DMS153 (cell line): Measurements from ENCODE around the gene RASD2.
"Not testable (repeated sequence)": the region's sequence is repeated elsewhere in the genome, so short reads cannot be mapped to it uniquely, and the experiment has no call there.

ENCODE experiments used
- DNase-seq: peaks from one replicate; lab custom pipeline; 2025; lab: John Stamatoyannopoulos, UW

Gene RASD2, protein sequence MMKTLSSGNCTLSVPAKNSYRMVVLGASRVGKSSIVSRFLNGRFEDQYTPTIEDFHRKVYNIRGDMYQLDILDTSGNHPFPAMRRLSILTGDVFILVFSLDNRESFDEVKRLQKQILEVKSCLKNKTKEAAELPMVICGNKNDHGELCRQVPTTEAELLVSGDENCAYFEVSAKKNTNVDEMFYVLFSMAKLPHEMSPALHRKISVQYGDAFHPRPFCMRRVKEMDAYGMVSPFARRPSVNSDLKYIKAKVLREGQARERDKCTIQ

DNA sequence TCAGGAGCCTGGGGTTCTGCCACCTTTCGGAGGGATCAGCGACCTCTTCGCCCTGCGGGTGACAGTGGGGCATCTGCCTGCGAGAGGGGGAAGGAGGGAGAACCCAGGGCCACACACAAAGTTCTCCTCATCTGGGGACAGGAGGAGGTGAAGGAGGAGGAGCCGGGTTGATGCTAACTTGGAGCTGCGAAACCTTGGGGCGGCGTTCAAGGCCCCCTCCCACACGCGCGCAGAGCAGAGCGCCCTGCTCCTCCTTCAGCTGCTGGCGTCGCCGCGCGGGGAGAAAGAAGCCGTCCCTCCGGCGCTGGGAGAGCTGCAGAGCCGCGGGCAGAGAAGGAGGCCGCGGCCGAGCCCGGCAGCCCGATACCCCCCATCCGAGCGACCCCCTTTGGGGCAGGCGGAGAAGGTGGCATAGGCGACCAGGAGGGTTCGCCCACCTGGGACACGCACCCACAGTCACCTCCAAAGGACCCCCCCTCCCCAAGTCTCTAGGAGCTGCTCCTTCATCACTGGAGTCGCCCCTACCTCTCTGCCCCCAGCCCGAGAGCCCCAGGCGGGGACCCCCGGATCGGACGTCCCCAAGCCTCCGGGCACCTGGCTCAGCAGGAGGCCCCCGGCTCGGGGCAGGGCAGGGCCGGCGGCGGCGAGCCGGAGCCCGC is at the start of gene RASD2:
Gene RASD2 (plus strand): TSS at position 237 of the 659 bp plus-strand sequence. CDS start 5,979 bp downstream, outside the sequence.
- no peak for DNase-seq

DNA sequence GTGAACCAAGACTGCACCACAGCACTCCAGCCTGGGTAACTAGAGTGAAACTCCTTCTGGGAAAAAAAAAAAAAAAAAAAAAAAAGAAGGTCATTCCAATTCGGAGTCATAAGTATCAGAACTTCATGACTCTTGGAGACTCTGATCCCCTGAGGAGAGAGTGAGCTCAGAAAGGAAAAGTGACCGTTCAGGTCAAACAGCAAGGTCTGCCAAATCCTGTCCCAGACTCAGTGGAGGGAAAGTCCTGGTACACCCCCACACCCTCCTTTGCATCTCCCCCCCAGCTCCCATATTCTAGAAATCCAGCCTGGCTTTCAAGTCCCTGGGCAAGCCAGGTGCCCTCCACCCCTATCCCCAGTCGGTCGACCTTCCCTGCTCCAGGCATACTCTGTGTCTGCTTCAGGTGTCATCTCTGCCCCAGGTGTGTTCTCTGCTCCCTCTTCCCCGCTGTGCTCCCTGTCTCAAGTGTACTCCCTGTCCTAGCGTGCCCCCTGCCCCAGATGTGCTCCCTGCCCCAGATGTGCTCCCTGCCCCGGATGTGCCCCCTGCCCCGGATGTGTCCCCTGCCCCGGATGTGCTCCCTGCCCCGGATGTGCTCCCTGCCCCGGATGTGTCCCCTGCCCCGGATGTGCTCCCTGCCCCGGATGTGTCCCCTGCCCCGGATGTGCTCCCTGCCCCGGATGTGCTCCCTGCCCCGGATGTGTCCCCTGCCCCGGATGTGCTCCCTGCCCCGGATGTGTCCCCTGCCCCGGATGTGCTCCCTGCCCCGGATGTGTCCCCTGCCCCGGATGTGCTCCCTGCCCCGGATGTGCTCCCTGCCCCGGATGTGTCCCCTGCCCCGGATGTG is 49.3 kb upstream of the RASD2 start:
- not testable (repeated sequence) for DNase-seq

DNA sequence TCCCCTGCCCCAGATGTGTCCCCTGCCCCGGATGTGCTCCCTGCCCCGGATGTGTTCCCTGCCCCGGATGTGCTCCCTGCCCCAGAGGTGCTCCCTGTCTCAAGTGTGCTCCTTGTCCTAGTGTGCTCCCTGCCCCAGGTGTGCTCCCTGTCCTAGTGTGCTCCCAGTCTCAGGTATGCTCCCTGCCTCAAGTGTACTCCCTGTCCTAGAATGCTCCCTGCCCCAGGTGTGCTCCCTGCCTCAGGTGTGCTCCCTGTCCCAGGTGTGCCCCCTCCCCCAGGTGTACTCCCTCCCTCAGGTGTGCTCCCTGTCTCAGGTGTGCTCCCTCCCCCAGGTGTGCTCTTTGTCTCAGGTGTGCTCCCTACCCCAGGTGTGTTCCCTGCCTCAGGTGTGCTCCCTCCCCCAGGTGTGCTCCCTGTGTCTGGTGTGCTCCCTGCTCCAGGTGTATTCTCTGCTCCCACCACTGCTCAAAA is 48.7 kb upstream of the RASD2 start:
- DNase-seq, result no peak

DNA sequence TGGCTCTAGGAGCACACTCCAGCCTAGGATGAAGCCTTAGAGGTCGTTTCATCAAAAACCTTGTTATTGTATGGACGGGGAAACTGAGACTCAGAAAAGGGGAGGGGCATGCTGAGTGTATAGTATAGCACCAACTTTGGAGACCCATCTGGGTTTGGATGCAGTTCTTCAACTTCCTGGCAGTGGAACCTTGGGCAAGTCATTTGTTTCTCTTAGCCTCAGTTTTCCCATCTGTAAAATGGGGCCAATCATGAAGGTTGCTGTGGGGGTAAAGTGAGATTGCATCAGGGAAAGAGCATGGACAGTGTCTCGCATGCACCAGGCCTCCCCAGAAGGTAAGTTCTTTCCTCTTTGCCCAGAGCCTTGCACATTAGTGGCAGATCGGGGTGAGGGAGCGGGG is 47.6 kb upstream of the RASD2 start:
- DNase-seq, result no peak

DNA sequence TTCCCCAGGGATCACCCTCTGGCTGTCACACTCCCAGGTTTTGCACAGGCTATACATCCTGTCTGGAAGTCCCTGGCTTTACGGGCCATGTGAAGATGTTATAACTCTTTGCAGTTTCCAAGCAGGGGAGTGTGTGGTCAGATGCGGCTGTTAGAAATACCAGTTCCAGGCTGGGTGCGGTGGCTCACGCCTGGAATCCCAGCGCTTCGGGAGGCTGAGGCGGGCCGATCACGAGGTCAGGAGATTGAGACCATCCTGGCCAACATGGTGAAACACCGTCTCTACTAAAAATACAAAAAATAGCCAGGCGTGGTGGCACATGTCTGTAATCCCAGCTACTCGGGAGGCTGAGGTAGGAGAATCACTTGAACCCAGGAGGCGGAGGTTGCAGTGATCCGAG is 44.9 kb upstream of the RASD2 start:
- DNase-seq, result not testable (repeated sequence)

DNA sequence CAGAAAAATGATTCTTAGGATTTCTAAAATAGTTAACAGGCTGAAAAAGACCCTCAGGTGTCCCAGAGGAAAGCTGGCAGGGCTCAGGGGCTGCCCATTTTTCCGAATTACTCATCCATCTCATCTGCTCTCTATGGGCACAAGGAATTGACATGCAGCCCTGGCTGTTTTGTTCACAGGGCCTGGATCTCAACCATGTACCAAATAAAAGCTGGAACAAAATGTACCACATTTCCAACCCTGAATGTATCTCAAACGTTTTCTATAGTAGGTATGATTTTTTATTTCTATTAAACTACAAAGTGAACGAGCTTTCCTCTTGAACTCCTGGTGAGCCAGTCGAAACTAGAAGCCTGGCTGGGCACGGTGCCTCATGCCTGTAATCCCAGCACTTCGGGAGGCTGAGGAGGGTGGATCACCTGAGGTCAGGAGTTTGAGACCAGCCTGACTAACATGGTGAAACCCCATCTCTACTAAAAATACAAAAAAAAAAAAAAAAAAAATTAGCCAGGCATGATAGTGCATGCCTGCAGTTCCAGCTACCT is 43.8 kb upstream of the RASD2 start:
- DNase-seq, result no peak

DNA sequence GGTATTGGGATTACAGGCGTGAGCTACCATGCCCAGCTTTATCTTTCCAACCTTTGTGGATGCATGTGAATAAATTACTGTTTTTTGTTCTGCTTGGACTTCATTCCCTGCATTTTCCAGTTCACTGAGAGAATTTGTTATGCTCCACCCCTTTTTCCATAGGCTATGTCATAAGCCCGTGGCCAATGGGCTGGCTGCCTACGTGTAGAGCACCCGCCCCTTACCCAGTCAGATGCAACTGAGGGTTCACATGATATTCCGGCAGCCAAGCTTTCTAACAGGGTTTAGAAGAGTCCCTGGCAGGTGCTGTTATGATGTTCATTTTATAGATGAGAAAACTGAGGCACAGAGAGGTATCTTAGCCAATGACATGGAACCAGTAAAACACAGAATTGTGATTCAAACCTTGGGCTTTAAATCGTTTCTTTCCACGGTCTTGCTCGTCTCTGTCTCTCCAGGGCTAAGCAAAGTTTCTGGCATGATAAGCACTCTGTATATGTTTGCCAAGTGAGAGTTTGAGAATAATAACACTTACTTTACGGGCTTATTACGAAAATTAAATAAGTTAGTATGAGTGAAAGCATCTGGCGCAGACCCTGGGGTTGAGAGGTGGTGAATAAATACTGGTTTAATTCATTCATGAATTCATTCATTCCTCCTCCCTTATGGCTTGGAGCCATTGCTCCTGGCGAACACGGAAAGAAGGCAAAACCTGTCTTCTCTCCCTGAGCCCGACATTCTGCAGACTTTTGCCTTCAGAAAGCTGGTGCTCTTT is 42.4 kb upstream of the RASD2 start:
- no peak for DNase-seq

DNA sequence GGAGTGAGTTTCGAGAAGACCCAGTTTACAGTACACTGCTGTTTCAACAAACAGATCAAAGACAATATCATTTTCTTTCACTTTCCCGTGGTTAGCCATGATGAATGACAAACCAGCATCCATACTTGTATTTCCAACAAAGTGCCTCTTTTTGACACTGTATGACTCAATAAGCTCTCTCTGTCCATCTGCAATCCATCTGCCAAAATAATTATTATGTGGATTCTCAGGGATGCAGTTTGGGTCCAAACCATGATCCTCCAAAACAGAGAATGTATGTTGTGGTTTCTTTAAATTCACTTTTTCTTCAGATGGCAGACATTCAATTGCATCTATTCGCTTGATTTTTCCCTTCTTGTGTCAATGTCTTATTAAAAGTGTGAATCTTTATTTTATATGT is 37.8 kb upstream of the RASD2 start:
- DNase-seq, result no peak

DNA sequence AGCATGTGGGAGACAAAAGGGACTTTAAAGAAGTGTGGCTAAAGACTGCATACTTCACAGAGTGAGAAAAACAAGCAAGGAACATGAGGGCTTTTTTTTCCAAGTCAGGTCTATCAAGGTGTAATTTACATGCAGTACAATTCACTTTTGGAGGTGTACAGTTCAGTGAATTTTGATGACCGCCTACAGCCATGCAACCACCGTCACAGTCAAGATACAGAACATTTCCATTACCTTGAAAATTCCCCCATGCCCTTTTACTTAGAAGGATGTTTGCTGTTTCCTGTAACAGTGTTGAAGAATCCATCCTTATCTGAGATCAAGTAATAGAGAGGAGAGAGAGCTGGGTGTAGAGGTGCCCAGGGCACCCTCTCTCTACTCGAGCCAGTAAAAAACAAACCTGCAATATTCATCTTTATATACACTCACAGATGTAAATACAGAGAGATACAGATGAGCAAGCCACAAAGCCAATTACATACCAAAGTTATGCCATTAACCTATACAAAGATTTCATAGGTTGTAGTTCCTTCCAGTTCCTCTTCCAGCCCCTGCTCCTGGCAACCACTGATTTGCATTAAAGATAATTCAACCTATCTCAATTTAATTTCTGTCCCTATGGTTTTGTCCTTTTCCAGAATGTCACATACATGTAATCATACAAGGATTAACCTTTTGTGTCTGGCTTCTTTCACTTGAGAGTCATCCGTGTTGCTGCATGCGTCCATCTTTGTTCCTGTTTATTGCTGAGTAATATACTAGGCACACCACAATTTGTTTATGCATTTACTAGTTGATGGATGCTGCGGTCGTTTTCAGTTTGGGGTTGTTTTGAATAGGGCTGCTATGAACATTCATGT is 35.0 kb upstream of the RASD2 start:
- no peak for DNase-seq

DNA sequence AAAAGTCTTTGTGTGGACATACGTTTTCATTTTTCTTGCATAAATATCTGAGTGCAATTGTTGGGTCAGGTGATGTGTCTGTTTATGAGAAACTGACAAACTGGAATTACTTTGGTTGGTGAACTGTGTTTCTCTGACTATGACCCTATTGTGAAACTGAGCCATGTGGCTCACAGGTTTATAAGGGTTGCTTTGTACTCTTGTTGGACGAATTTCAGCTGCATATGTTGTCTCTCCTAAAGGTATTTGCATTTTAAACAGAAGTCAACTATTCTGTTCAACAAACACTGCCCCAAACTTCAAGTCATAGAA is 34.4 kb upstream of the RASD2 start:
- DNase-seq, result no peak

DNA sequence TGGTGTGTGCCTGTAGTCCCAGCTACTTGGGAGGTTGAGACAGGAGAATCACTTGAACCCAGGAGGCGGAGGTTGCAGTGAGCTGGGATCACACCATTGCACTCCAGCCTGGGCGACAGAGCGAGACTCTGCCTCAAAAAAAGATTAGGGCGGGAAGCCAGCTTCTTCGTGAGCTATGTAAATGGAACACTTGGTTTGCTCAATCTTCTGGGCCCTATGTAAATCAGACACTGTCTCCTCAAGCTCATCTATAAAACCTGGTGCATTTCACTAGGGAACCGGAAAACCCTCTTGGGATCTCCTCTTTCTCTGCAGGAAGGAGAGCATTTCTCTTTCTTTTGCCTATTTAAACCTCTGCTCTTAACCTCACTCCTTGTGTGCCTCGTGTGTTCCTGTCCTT is 32.8 kb upstream of the RASD2 start:
- not testable (repeated sequence) for DNase-seq

DNA sequence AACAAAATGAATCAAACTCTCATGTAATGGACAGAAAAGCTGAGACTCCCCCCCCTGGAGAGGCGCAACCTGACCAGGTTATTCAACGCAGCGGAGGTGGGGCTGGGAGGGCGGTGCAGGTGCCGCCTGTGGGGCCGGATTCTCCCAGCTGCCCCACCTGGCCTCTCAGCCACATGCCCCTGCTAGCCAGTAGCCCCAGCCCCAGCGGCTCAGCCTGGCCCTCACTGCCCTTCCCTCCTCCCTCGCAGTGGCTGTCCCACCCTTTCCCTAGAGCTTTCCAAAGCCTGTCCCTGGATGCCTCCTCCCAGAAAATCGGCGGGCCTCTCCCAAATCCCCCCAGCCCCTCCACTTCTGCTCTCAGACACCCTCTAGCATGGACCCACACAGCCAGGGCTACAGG is 31.2 kb upstream of the RASD2 start:
- DNase-seq, result no peak

DNA sequence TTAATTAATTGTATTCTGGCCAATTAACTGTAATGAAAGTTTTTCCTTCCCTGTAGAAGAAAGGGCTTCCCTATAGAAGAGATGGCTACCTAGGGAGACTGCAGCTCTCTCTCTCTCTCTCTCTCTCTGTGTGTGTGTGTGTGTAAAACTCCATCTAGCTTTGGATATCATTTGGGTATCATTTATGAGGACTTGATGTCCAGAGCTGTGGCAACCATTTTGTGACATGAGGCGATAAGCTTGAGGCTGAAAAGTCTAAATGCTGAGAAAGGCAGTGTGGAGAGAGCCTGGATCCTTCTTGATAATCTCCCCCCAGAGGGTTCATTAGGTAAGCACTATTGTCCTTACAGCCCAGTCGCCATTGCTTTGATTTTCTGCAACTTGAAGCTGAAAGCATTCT is 30.7 kb upstream of the RASD2 start:
- no peak for DNase-seq

DNA sequence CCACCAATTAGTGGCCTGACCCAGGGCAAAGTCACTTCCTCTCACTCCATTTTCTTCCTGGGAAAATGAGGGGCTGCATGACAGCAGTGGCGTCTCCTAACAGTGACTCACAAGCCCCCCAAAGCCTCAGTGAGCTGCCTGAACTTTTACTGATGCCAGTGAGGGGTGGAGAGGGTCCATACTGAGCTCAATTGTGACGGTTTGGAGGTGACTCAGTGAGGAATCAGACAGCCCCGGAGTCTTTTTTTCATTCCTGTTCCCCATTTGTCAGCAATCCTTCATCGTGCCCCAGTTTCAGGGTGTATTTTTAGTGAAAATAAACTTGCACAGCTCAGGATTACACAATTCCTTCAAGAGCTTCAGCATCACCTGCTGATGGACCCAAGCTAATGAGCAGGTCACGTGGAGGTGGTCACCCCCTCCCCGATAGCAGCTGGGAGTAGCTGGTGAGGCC is 30.1 kb upstream of the RASD2 start:
- no peak for DNase-seq

DNA sequence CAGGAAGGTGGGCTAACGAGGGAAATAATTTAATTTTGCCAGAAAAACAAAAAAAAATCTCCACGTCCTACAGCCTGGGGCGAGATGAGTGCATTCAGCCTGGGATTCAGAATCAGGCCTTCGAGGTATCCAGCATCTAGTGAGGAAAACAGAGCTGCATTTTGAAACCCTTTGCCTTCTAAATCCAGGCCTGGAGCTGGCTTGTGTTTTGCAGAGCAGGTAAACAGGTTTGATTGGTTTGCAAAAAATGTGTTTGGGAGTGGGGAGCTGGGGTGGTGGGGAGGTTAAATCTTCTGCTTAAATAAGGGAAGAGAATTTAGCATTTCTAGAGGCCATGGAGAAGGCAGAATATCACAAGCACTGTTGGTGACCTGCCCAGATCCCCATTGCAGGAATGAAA is 29.7 kb upstream of the RASD2 start:
- DNase-seq, result no peak

DNA sequence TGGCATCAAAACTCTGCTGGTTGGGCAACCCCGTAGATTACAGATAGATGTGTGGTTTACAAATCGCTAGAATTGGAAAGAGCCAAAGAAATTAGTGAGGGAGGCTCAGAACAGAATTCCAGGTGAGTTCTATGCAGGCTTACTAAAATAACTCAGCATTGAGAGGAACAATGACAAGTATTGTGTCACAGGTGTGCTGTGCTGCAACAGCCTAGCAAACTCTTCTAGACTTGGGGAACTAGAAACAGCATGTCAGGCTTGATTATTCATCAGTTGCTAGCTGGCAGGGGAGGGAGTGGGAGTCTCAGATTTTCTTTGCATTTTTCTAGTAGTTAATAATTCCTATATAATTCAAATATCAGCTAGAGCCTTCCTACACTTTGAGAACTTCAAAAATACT is 26.3 kb upstream of the RASD2 start:
- no peak for DNase-seq

DNA sequence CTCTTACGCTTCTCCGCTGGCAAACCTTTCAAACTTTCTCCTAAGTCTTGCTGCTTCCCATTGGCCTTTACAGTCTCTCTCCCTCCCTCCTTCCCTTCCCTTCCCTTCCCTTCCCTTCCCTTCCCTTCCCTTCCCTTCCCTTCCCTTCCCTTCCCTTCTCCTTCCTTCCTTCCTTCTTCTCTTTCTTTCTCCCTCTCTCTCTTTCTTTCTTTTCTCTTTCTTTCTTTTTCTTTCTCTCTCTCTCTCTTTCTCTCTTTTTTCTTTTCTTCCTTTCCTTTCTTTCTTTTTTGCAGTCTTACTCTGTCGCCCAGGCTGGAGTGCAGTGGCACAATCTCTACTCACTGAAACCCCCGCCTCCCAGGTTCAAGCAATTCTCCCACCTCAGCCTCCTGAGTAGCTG is 24.7 kb upstream of the RASD2 start:
- DNase-seq, result not testable (repeated sequence)

DNA sequence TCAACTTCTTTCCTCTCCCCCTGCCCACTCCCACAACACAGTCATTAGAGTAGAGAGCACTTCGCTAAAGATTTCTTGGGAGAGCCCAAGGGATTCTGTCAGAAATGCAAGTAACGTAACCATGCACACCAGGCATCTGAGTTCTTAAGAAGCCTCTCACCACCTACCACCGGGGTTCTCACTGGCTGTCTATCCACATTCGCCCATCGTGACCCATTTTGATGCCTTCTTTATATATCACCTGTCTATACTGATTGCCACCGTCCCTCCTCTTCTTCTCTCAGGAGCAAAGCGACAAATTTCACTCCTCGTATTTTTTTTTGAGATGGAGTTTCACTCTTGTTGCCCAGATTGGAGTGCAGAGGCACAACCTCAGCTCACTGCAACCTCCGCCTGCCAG is 23.9 kb upstream of the RASD2 start:
- no peak for DNase-seq

DNA sequence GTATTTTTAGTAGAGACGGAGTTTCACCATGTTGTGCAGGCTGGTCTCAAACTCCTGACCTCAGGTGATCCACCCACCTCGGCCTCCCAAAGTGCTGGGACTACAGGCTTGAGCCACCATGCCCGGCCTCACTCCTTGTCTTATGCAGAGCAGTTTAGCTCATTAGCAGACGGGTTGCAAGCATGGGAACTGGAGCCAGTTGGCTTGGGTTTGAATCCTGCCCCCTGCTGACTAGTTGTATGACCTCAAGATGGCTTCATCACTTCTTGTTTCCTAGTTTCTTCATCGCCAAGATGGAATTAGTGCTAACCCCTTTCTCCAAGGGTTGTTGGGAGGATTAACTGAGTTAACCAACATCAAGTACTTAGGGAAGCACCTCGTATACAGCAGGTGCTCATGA is 23.4 kb upstream of the RASD2 start:
- no peak for DNase-seq

DNA sequence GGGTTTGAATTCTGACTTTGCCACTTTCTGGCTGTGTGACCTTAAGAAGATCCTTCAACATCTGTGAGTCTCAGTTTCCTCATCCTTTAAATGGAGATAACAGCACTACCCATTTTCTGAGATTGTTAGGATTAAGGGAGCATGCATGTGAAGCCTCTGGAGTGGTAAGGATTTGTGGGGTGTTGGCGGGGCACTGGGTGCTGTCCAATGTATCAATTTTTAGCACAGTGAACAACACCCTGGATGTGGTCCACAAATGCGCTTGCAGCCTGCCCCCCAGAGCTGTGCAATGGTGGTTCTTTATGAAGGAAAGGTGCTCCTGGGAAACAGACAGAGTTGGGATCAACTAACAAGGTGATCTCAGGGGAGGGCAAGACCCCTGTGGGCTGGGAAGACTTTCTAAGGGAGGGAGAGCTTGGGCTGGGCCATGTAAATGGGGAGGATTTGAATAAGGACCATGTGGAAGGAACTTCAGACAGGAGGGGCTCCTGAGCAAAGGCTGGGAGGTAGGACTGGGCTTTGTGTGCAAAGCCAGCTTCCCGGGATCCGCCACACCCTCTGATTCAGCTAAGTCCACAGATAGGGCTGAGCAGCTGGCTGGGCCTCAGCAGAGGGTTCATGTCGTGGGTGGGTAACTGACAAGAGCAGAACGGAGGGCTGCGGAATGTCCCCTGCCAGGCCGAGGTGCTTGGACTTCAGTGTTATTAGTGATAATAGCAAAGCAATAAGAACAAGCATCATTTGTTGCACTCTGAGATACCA is 22.7 kb upstream of the RASD2 start:
- no peak for DNase-seq
